ENCODE results near the gene ECE1.

GRCh38 chr1:21300774-21301173 lies 10.5 kb upstream of the ECE1 start:
- TF ChIP-seq POLR2A (IDR thresholded peaks at IDR 0.05; ENCODE audit: low read depth, low read length): no peak
- no peak for TF ChIP-seq POLR2AphosphoS5 (IDR thresholded peaks at IDR 0.05; ENCODE audit: low read depth, low read length)
- TF ChIP-seq TAF1 (IDR thresholded peaks at IDR 0.05; ENCODE audit: low read depth, low read length): no peak
- TF ChIP-seq SPI1 (IDR thresholded peaks at IDR 0.05; ENCODE audit: low read depth, low read length): no peak
